ENCODE measurements around the gene GTF2IRD1.

DNA sequence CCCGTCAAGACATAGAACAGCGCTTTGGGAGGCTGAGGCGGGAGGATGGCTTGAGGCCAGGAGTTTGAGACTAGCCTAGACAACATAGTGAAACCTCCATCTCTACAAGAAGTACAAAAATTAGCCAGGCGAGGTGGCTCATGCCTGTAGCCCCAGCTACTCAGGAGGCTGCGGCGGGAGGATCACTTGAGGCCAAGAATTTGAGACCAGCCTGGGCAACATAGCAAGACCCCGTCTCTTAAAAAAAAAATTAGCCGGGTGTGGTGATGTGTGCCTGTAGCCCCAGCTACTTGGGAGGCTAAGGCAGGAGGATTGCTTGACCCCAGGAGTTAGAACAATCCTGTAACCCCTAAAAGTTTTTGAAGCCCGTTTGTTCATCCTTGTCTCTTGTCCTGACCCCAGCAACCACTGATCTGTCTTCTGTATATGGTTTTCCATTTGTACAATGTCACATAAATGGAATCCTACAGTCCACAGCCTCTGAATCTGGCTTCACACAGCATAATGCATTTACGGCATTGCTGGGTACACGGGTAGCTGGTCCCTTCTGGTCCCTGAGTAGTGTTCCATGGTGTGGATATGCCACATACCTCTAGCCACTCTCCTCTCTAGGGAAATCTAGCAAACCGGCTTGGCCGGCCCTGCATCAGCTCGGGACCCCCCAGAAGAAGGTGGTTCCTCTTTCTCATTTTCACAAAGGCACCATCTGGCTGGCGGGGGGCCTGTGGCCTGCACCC lies 8.4 kb downstream of the GTF2IRD1 start:
- TF ChIP-seq POLR2A (IDR thresholded peaks at IDR 0.05; ENCODE audit: low read depth, low read length) (no peak), SPI1 (IDR thresholded peaks at IDR 0.05; ENCODE audit: low read depth, low read length) (peak; percentile 5; the same call in 1 of the 2 replicates), TAF1 (IDR thresholded peaks at IDR 0.05; ENCODE audit: low read depth, low read length) (no peak), POLR2AphosphoS5 (IDR thresholded peaks at IDR 0.05; ENCODE audit: low read depth, low read length) (no peak), PAX5 (IDR thresholded peaks at IDR 0.05; ENCODE audit: insufficient read depth, low read length, severe bottlenecking) (no peak)

Data from GM12891 (cell line).